Measurements from ENCODE around the gene TBCCD1.
"Not testable (repeated sequence)": the region's sequence is repeated elsewhere in the genome, so short reads cannot be mapped to it uniquely, and the experiment has no call there.

Gene TBCCD1

DNA sequence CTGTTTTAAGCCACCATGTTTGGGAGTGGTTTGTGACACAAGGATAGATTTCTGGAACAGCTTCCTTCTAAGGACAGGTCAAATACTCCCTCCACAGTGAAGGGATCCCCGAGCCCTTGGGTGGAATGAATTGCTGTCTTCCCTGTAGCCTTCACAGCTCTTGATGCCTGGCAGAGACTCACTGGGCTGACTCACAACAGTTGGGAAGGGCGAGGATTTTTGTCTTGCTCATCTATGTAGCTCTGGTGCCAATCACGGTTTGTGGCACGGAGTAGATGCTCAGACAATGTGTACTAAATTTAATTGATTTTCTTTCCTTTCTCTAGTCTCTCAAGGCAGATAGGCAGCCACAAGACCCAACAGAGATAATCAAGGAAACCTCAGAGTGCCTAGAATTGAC lies 49.9 kb downstream of the TBCCD1 start:
- DNase-seq (ENCODE audit: low read depth in 2 of 2): no peak

DNA sequence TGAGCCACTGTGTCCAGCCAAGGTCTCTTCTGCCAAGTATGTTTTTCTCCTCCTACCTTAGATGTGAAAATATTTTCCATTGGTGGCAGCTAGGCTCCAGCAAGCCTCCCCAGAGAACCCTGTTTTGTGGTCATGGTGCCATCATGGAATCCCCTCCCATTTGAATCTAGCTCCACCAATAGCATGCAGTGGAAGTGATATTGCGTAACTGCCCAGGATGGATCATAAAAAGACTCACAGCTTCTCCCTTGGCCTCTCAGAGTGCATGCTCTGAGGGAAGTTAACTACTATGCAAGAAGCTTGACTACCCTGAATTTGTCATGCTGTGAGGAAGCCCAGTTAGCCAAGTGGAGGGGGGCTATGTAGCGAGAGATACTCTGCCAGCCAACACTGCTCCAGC lies 50.5 kb downstream of the TBCCD1 start:
- DNase-seq (ENCODE audit: low read depth in 2 of 2): no peak

DNA sequence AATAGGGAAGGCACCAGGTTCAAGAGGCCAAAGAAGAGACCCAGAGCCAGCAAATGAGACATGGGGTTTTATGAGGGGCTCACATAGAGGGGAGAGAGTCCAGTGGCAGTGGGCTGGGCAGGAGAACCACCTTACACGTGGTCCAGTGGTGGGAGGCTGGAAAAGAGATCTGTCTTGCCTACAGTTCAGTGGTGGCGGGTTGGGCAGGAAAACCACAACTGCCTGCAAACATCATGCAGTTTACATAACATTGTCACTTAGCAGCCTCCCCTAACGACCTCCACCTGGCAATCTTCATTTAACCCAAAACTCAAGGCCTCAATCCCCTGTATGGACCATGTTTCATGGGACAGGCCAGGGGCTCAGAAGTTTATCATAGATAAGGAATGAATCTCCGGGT lies 52.0 kb downstream of the TBCCD1 start:
- no peak for DNase-seq (ENCODE audit: low read depth in 2 of 2)

DNA sequence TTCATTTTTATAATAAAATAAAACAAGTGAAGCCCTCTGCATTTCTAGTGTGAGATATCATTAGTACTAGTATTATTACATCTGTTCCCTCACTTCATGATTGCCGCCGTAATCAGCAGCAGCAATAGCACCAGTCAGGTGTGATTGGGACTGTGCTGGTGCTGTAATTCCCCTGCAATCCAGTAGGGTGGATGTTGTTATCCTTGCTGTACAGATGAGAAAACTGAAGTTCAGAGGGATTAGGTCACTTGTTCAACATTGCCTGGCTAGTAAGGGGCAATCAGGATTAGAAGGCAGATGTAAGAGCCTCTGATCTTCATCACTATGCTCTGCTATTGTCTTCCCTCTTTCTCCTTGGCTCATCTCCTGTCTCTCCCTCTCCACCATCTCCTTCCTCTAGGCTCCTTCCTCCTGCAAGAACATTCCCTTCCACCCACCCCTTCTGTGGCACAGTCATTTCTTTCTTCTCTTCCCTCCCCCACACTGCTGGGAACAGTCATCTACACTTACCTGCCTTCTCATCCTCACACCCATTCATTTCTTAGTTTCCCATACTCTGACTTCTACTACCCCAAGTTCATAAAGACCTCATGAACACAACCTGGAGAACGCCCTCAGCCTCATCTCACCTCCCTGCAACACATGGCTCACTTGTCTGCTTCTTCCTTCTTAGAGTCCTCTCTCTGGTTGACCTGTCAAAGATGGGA lies 52.7 kb downstream of the TBCCD1 start:
- DNase-seq (ENCODE audit: low read depth in 2 of 2): no peak

DNA sequence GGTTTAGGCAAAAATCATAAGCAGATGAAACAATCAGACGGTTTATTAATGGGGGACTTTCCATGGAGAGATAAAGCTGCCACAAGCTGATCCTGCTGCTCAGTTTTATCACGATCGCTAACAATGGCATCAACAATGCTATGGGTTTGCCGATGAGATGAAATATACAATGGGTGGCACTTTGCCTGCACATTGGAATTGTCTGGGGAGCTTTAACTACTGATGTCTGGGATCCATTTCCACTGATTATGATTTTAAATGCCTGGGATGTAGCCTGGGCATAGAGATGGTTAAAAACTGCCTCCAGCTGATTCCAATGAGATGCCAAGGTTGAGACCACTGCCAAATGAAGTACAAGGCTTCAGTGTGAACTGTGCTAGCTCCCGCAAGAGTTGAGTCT lies 53.8 kb downstream of the TBCCD1 start:
- no peak for DNase-seq (ENCODE audit: low read depth in 2 of 2)

DNA sequence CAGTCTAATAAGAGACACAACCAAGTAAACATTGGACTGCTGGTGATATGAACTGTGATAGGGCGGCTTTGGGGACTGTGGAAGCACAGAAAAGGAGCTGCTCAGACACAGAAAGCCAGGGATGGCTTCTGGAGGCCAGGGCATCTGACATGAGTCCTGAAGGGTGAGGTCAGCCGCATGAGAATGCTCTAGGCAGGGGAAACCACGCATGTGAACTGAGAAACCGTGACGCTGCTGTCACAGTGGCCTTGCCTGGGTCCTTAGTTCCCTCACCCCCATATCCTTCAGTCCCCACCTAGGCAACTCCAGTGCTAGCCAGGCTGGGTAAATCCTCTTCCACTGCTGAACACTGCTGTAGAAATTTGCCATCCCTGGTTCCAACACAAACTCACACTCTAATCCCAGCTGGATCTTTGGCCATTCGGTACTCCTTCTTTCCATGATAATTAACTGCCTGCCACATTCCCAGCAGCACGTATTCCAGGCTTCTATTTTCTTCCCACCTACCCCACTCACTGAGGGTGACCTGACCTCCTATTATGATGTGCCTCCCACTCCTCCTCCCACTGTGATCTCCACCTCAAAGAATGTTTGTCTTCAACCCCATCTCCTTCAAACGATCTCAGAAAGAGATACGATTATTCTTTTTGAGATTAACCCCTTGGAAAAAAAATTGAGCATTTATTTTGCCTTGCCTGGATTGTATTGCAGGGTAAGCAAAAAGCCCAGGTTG lies 54.4 kb downstream of the TBCCD1 start:
- DNase-seq (ENCODE audit: low read depth in 2 of 2): no peak

DNA sequence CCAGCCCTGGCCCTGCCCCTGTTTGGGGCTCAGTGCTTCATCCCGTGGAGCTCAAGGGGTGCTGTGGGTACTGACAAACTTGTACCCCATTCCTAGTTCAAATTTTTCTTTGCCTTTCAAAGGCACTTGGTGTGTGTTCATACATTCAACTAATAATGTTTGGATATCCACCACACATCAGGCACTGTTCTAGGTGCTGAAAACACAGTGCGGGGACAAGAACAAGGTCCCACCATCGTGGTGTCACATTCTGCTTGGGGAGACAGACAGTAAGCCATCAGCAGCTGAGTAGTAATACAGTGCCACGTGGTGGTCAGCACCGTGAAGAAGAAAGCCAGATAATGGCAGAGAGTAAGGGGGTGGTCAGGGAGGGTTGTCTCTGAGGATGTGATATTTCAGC lies 55.4 kb downstream of the TBCCD1 start:
- no peak for DNase-seq (ENCODE audit: low read depth in 2 of 2)

DNA sequence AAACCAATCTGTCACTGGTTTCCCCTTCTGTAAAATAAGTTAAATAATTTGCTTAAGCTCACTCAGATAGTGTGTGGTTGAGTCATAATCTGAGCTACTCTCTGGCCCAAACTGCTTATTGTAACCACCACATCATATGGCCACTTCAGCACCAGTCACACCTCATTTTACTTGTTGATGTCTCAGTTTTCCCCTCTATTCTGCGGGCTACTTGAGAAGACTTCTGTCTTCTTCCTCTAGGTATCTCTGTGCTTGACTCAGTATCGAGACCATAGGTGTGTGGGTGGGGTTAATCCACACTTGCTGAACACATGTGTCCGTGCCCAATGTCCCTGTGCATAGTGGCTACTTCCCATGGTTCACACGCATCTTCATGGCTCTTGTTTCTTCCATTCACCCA lies 55.9 kb downstream of the TBCCD1 start:
- DNase-seq (ENCODE audit: low read depth in 2 of 2): no peak

DNA sequence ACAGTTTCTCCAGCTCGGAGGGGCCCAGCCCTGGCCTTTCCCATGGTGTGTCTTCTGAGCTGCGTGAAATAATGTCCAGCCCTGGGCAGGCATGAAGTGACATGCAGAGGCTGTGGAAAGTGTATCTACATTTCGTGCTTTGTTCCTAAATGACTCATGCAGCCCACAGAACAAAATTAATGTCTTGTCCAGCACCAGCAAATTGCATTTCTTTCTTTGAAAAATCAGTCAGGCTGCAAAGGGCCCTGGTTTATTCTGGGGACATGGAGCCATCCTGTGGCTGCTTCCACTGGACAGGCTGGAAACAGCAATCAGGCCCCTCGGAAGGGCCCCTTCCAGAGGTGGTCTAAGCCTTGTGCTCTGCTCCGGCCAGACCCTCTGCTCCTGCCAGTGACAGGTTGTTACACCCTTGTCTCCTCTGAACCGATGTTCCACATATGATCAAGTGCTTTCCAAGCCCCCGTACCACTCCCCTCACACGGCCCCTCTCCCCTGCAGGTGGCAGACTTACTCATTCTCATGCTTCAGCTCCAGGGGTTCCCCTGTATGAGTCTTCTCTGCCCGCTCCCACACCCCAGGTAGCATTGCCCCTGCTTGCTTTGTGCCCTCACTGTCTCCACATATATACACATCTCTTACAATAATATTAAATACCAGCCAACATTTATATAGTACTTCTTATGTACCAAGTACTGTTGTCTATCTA lies 56.6 kb downstream of the TBCCD1 start:
- DNase-seq (ENCODE audit: low read depth in 2 of 2): no peak

DNA sequence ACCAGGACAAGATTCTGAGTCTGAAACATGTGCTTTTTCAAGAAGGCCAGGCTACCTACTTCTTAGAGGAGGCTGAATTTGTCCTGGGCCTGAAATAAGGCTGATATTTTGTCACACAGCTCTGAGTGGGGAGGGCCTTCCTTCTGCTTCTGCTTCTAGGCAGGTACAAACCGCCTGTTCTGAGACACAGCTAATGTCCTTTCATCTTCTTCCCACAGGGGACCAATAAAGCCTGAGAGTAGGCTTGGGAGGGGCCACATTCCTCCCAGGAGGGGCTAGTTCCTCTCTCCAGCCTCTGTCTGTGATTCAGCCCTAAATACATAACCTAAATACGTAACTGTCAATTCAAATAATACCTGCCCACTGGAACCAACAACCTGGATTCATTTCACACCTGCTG lies 57.7 kb downstream of the TBCCD1 start:
- no peak for DNase-seq (ENCODE audit: low read depth in 2 of 2)

DNA sequence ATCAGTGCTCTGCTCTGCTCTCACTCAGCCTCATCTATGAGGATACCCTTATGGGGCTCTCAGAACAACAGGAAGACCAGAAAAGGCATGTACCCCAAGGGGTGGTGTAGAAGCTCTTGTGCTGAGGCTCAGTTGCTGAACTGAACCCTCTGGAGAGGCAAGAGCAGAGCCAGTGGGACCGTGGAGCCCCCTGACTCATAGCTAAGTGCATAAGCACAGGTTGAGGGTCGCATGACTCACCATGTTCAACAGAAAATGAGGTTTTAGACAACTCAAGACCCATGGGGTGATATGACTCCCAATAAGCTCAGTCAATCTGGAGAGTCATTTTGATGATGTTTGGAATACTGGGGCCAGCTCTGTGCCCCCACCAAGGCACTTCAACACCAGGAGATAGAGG lies 60.3 kb downstream of the TBCCD1 start:
- DNase-seq (ENCODE audit: low read depth in 2 of 2): no peak

DNA sequence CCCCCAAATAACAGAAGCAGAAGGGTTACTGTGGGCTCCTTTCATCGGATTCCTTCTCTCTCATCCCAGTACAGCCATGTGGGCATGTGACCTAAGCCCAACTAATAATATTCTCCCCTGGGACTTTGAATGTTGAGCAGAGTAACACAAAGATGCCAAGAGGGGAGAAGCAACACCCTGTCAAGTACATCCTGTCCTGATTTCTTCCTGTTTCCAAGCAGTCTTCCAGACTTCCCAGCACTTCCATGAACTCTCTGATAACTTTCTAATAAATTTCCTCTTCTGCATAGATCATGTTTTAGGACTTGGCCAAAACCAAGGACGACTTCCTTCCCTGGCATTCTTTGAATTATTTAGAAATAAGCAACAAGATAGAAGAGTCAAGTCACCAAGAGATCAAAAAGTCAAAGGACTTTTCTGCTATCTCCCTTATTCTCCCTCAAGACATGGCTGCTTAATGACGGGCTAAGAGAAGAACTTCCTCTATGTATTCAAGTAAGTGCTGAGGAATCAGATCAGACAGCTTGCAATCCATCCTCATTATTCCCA lies 60.9 kb downstream of the TBCCD1 start:
- no peak for DNase-seq (ENCODE audit: low read depth in 2 of 2)

DNA sequence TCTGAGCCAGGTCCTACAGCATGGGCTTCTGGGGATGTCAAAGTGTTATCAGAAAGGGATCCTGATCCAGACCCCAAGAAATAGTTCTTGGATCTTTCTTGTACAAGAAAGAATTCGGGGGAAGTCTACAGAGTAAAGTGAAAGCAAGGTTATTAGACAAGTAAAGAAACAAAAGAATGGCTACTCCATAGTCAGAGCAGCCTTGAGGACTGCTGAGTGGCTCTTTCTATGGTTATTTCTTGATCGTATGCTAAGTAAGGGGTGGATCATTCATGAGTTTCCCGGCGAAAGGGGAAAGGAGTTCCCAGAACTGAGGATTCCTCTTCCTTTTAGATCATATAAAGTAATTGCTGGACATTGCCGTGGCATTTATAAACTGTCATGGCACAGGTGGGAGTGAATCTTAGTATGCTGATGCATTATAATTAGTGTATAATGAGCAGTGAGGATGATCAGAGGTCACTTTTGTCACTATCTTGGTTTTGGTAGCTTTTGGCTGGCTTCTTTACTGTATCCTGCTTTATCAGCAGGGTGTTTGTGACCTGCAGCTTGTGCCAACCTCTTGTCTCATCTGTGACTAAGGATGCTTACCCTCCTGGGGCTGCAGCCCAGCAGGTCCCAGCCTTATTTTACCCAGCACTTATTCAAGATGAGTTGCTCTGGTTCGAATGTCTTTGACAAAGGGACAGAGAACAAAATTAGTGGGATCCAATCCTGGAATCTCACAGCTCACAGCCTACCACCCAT lies 64.0 kb downstream of the TBCCD1 start:
- DNase-seq (ENCODE audit: low read depth in 2 of 2): no peak

DNA sequence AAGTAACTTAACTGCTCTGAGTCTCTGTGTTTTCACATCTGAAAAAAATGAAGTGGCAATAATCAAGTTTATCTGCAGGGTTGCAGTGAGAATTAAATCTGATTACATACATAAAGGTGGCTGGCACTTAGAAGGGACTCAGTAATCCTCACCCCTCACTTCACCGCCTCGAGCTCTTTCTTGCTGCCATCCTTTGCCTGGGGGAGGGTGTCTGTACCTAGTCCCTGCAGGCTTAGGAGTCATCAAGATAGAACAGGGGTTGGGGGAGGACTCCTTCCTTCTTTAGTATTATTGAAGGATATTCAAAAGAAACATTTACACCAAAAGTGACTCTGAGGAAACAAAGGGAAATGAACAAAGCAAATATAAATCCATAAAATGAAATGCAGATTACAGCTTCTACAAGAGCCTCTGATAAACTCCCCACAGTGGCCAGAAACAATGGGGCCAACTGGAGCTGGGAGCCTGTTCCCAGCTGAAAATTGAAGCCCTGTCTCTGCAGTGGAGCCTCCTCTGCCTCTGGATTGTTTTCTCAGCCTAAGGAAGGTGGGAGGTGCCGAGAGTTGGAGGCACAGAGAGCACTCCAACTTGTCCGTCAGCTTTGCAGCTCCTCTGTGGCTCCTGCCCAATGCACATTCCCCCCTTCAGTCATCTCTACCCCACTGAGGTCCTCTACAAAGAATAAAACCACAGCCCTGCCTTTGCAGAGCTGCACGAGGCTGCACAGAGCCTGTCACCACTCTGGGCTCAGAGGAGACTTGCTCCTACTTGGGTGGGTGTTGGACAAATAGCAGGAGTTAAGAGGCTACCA lies 64.8 kb downstream of the TBCCD1 start:
- no peak for DNase-seq (ENCODE audit: low read depth in 2 of 2)

DNA sequence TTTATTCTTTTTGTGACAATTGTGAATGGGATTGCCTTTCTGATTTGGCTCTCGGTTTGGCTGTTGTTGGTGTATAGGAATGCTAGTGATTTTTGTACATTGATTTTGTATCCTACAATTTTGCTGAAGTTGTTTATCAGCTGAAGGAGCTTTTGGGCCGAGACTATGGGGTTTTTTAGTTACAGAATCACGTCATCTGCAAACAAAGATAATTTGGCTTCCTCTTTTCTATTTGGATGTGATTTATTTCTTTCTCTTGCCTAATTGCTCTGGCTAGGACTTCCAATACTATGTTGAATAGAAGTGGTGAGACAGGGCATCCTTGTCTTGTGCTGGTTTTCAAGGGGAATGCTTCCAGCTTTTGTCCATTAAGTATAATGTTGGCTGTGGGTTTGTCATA lies 67.2 kb downstream of the TBCCD1 start:
- DNase-seq (ENCODE audit: low read depth in 2 of 2): not testable (repeated sequence)

DNA sequence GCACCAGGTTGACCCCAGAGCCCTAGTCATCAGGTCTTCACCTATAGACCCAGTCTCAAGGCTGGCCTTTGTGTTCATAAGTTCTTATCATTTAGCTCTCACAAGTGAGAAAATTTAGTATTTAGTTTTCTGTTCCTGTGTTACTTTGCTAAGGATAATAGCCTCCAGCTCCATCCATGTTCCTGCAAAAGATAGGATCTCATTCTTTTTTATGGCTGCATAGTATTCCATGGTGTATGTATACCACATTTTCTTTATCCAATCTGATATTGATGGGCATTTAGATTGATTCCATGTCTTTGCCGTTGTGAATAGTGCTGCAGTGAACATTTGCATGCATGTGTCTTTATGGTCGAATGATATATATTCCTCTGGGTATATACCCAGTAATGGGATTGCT lies 69.1 kb downstream of the TBCCD1 start:
- DNase-seq (ENCODE audit: low read depth in 2 of 2): not testable (repeated sequence)

DNA sequence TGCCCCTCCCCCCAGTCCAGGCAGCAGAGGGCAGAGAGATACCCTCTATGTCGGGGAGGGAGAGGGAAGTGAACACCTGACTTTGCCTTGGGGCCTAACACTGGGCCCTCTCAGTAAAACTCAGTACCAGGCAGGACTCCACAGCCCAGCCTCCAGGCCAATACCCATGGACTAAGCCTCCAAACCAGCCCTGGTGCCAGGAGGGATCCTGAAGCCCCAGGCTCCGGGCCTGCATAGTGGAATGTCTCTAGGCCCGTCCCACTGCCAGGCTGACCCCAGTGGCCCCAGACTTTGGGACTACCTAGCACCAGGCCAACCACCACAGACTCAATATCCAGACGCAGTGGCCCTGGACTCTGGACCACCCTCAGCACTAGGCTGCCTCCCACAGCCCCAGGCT lies 69.5 kb downstream of the TBCCD1 start:
- no peak for DNase-seq (ENCODE audit: low read depth in 2 of 2)

DNA sequence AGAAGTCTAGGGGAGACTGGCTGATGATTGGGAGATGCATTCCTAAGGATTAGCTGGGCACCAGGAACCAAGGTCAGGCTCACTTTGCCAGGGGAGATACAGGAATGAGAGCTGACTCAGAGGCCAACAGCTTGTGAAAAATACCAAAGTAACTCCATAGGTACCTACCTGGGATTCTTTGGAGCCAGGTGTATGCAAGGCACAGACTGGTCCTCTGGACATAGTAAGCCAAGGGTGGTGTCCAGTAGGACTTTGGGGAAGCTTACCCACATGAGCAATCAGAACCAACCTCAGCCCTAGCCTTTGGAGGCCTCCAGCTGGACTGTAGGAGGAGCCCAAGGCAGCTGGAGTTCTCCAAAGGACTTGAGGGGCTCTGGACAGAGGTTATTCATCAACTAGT lies 70.5 kb downstream of the TBCCD1 start:
- DNase-seq (ENCODE audit: low read depth in 2 of 2): no peak
